ENCODE results near the gene BACH2. TPM values are rescaled to one million over a fixed set of nuclear protein-coding genes. Genes with fewer than 3 reads are reported as not detected.

The BACH2 gene
- total RNA-seq, 1 donor from 2014 or later, result 3.9 TPM

- TF ChIP-seq EZH2phosphoT487 (IDR thresholded peaks at IDR 0.05) (no peak), EZH2 (IDR thresholded peaks at IDR 0.05) (no peak), CTCF (IDR thresholded peaks at IDR 0.05) (no peak)
- H4K20me1 ChIP-seq (ENCODE audit: low read depth), result no peaks in the 10 kb centered on the region
- H3K4me1 Mint-ChIP-seq, result peaks cover 2% of the 10 kb centered on the region
- no peaks in the 10 kb centered on the region for H3K4me1 ChIP-seq
- peaks cover 19% of the 10 kb centered on the region for H3K36me3 Mint-ChIP-seq
- H3K27me3 ChIP-seq, result no peaks in the 10 kb centered on the region
- no peak overlapping the region for H2AFZ ChIP-seq (replicated peaks)
- no peak overlapping the region for H3K27ac Mint-ChIP-seq
- H3K4me3 ChIP-seq, result no peak overlapping the region
- no peaks in the 10 kb centered on the region for H3K27me3 Mint-ChIP-seq (ENCODE audit: insufficient read depth, low read depth)
- H3K79me2 ChIP-seq (ENCODE audit: low read depth), result no peaks in the 10 kb centered on the region
- no peak overlapping the region for H3K9ac ChIP-seq
- H3K4me3 Mint-ChIP-seq, result no peak overlapping the region
- H3K9me3 Mint-ChIP-seq, result peaks cover 18% of the 10 kb centered on the region
- no peak for DNase-seq (ENCODE audit: low spot score)
- no peaks in the 10 kb centered on the region for H3F3A ChIP-seq (ENCODE audit: low read depth)
- no peaks in the 10 kb centered on the region for H3K36me3 ChIP-seq
- no peak overlapping the region for H3K4me2 ChIP-seq
- H3K27ac ChIP-seq, result no peak overlapping the region
- peaks cover 5% of the 10 kb centered on the region for H3K9me3 ChIP-seq (ENCODE audit: low read depth)
Measured at GRCh38 chr6:90266905-90267621, 29.6 kb downstream of the BACH2 start.

- no peaks in the 10 kb centered on the region for H3K27me3 Mint-ChIP-seq (ENCODE audit: insufficient read depth, low read depth)
- no peak overlapping the region for H3K27ac Mint-ChIP-seq
- Histone ChIP-seq H4K20me1 (ENCODE audit: low read depth) (no peaks in the 10 kb centered on the region), H3F3A (ENCODE audit: low read depth) (no peaks in the 10 kb centered on the region), H3K27me3 (no peaks in the 10 kb centered on the region), H3K4me3 (no peak overlapping the region), H3K36me3 (no peaks in the 10 kb centered on the region), H3K9me3 (ENCODE audit: low read depth) (no peaks in the 10 kb centered on the region), H2AFZ (replicated peaks) (no peak overlapping the region), H3K27ac (no peak overlapping the region), H3K9ac (no peak overlapping the region), H3K4me1 (no peaks in the 10 kb centered on the region), H3K79me2 (ENCODE audit: low read depth) (no peaks in the 10 kb centered on the region), H3K4me2 (no peak overlapping the region)
- H3K4me3 Mint-ChIP-seq, result no peak overlapping the region
- peaks cover 2% of the 10 kb centered on the region for H3K4me1 Mint-ChIP-seq
- H3K36me3 Mint-ChIP-seq, result peaks cover 6% of the 10 kb centered on the region
- no peak for DNase-seq (ENCODE audit: low spot score)
- TF ChIP-seq EZH2phosphoT487 (IDR thresholded peaks at IDR 0.05) (no peak), CTCF (IDR thresholded peaks at IDR 0.05) (no peak), EZH2 (IDR thresholded peaks at IDR 0.05) (no peak)
- H3K9me3 Mint-ChIP-seq, result peaks cover 7% of the 10 kb centered on the region
Measured at GRCh38 chr6:90264561-90264960, 32.1 kb downstream of the BACH2 start.

- DNase-seq (ENCODE audit: low spot score), result no peak
- no peak overlapping the region for H3K4me3 ChIP-seq
- Mint-ChIP-seq H3K4me1 (peaks cover 2% of the 10 kb centered on the region), H3K4me3 (no peak overlapping the region), H3K27me3 (ENCODE audit: insufficient read depth, low read depth) (no peaks in the 10 kb centered on the region), H3K9me3 (peaks cover 7% of the 10 kb centered on the region), H3K27ac (no peak overlapping the region), H3K36me3 (peaks cover 6% of the 10 kb centered on the region)
- H3K4me2 ChIP-seq, result no peak overlapping the region
- H3K4me1 ChIP-seq, result no peaks in the 10 kb centered on the region
- H3K9me3 ChIP-seq (ENCODE audit: low read depth), result no peaks in the 10 kb centered on the region
- H4K20me1 ChIP-seq (ENCODE audit: low read depth), result no peaks in the 10 kb centered on the region
- no peaks in the 10 kb centered on the region for H3F3A ChIP-seq (ENCODE audit: low read depth)
- no peak overlapping the region for H3K27ac ChIP-seq
- no peaks in the 10 kb centered on the region for H3K79me2 ChIP-seq (ENCODE audit: low read depth)
- TF ChIP-seq EZH2 (IDR thresholded peaks at IDR 0.05) (no peak), EZH2phosphoT487 (IDR thresholded peaks at IDR 0.05) (no peak), CTCF (IDR thresholded peaks at IDR 0.05) (no peak)
- no peak overlapping the region for H3K9ac ChIP-seq
- no peaks in the 10 kb centered on the region for H3K36me3 ChIP-seq
- H2AFZ ChIP-seq (replicated peaks), result no peak overlapping the region
- H3K27me3 ChIP-seq, result no peaks in the 10 kb centered on the region
Measured at GRCh38 chr6:90263633-90264032, 33.0 kb downstream of the BACH2 start.

Measured in neural progenitor cell (in vitro differentiated cells).